ENCODE measurements around the gene SNAPIN.

SNAPIN gene

DNA sequence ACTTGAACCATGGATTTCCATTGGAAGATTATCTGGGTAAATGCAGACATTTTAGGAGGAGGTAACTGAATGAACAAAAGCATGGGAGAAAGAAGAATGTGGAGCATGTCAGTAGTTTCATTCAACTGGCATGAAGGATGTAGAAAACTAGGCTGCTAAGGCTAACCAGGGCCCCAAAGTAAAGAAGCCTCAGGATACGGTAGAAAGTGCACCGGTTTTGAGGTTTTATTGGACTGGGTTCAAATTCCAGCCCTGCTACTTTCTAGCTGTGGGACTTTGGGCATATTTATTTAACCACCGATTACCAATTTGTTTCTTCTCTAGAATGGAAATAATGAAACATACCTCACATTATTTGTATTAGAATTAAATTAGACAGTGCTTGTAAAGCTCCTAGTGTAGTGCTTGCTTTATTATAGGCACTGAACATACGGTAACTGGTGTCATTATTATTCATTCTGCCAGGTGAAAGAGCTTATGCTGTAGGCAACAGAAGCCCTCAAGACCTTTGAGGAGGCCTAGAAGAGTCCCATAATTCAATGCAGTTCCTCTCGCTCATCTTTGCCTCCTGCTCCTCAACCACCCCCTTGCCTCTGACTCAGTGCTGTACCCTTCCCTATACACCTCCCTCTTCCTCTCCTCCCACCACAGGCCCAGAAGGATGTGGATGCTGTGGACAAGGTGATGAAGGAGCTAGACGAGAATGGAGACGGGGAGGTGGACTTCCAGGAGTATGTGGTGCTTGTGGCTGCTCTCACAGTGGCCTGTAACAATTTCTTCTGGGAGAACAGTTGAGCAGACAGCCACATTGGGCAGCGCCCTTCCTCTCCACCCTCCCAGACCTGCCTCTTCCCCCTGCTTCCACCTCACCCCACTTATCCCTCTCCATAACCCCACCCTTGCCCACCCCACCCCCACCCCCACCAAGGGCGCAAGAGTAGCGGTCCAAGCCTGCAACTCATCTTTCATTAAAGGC, 27.2 kb upstream of the SNAPIN start:
- Histone ChIP-seq H3K4me3 (no peak overlapping the region), H3K27me3 (no peaks in the 10 kb centered on the region), H3K4me1 (peaks cover 0 to 67% (median 44%) of the 10 kb centered on the region in 4 donors), H3K27ac (peak overlapping the region in 1 of 2 donors; percentile 89), H3K36me3 (peaks cover 2 to 3% (median 3%) of the 10 kb centered on the region in 3 donors), H3K9me3 (no peaks in the 10 kb centered on the region)
- TF ChIP-seq, protein P1, sequence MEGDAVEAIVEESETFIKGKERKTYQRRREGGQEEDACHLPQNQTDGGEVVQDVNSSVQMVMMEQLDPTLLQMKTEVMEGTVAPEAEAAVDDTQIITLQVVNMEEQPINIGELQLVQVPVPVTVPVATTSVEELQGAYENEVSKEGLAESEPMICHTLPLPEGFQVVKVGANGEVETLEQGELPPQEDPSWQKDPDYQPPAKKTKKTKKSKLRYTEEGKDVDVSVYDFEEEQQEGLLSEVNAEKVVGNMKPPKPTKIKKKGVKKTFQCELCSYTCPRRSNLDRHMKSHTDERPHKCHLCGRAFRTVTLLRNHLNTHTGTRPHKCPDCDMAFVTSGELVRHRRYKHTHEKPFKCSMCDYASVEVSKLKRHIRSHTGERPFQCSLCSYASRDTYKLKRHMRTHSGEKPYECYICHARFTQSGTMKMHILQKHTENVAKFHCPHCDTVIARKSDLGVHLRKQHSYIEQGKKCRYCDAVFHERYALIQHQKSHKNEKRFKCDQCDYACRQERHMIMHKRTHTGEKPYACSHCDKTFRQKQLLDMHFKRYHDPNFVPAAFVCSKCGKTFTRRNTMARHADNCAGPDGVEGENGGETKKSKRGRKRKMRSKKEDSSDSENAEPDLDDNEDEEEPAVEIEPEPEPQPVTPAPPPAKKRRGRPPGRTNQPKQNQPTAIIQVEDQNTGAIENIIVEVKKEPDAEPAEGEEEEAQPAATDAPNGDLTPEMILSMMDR (IDR thresholded peaks at IDR 0.05): no peak
- intact Hi-C loops (cut with DNase I; ENCODE audit: low total_unique reads): no loop called here
- DNase-seq: no peak

DNA sequence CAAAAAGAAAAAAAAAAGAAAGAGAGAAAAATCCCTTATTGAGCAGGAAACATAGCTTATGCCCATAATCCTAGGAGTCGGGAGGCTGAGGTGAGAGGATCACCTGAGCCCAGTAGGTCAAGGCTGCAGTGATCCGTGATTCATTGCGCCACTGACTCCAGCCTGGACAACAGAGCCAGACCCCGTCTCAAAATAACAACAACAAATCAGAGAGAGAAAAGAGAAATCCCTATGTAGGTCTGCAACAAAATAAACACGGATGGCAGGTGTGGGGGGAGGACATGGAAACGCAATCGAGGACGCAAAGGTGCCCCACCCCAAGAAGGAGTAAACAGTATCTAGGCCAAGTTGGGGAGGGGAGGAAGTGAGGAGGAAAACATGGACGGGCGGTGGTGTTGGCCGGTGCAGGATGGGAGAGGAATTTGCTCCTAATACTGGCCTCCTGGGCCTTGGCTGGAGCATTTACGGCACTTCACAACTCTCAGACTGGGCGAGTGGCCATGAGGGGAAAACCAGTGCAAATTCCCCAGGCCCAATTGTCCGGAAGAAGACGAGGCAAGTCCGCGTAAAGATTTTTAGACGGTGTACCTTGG, 25.2 kb upstream of the SNAPIN start:
- Histone ChIP-seq H3K9me3 (no peaks in the 10 kb centered on the region), H3K27ac (peak overlapping the region; percentile 98 to 100), H3K4me1 (peaks cover 0 to 64% (median 43%) of the 10 kb centered on the region in 4 donors), H3K4me3 (peak overlapping the region; percentile 79 to 89), H3K36me3 (peaks cover 21 to 22% (median 22%) of the 10 kb centered on the region in 3 donors), H3K27me3 (no peaks in the 10 kb centered on the region)
- TF ChIP-seq, protein P1 (IDR thresholded peaks at IDR 0.05): no peak
- DNase-seq: no peak
- intact Hi-C loops (cut with DNase I; ENCODE audit: low total_unique reads): no loop called here

DNA sequence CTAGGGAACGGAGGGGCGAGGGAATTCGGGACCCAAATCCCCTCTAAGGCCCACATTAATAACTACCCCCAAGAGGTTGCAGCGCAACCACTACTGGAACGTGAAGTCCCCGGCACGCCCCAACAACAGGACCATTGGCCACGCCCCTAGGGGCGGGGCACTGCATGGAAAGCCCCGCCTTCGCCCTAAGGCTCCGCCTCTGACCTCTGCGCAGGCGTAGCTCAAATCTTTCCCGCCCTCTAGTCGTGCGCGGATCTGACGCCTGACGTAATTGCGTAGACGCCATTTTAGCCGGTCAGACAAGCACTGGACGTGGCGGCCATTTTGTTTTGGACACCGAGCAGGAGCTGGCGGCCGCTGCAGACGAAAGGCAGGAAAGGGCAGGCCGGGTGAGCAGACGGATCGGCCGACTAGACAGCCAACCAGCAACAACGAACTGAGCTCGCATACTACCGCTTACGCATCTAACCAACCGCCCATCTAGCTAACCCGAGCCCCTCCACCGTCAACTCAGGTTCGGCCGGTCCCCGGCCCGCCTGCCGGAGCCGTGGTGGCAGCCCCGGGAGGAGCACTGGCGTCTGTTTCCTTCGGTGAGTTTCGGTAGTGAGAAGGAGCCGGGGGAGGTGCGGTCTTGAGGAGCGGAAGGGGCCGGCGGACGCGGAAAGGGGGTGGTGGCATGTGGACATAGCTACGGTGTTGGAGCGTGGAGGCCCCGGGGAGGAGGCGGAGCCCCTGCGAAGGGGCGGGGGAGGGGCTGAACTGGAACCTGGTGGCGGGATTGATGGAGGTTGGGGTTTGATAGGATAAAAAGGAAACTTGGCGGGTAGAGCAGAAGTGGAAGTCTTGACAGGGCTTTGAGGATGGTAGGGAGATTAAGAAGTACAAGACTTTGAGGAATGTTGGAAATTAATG, 24.5 kb upstream of the SNAPIN start, which contains the start of gene CHTOP:
TSS of gene CHTOP (plus strand) at position 313 of the 912 bp plus-strand sequence. CDS start 2,523 bp downstream, outside the sequence.
- no peaks in the 10 kb centered on the region for H3K9me3 ChIP-seq

DNA sequence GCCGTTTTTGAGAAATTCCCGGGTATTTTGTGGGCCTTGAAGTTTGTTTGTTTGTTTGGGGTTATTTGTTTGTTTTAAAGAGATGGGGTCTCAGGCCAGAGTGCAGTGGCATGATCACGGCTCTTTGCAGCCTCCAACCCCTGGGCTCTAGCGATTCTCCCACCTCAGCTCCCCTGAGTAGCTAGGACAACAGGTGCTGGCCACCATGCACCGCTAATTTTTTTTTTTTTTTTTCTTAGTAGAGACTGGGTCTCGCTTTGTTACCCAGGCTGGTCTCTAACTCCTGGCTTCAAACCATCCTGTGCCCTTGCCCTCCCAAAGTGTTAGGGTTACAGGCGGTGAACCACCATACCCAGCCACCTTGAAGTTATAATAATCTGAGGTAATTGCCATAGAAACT, 22.6 kb upstream of the SNAPIN start:
- peak overlapping the region in 1 of 2 donors; percentile 89 for H3K4me3 ChIP-seq
- H3K36me3 ChIP-seq: peaks cover 47 to 49% (median 48%) of the 10 kb centered on the region in 3 donors

More for the DNA sequence above, 24.5 kb upstream of the SNAPIN start, which contains the start of gene CHTOP:
- intact Hi-C loops (cut with DNase I; ENCODE audit: low total_unique reads): no loop called here
- Histone ChIP-seq H3K4me3 (peak within 1 kb of the TSS; percentile 79 to 89), H3K27ac (peak within 1 kb of the TSS; percentile 98 to 100), H3K27me3 (no peaks in the 10 kb centered on the region), H3K36me3 (peaks cover 29 to 30% (median 29%) of the 10 kb centered on the region in 3 donors), H3K4me1 (peaks cover 0 to 60% (median 41%) of the 10 kb centered on the region in 4 donors)
- peak; percentile 99 for DNase-seq
- TF ChIP-seq, protein P1 (IDR thresholded peaks at IDR 0.05): peak; percentile 8 to 58

More for the DNA sequence above, 22.6 kb upstream of the SNAPIN start:
- H3K9me3 ChIP-seq: no peaks in the 10 kb centered on the region
- H3K27me3 ChIP-seq: no peaks in the 10 kb centered on the region
- H3K27ac ChIP-seq: peak overlapping the region; percentile 98 to 100
- peaks cover 0 to 52% (median 27%) of the 10 kb centered on the region in 4 donors for H3K4me1 ChIP-seq
- TF ChIP-seq, protein P1 (IDR thresholded peaks at IDR 0.05): no peak
- no peak for DNase-seq
- intact Hi-C loops (cut with DNase I; ENCODE audit: low total_unique reads): no loop called here

Data from tibial artery (tissue), 4 donors.